ENCODE measurements around the gene MTCH1.

MTCH1 gene

GRCh38 chr6:37018198-37019064, 32.4 kb upstream of the MTCH1 start:
- DNase-seq, result peak in 50 of 51 donors; percentile 18 to 96 (median 86)

DNA sequence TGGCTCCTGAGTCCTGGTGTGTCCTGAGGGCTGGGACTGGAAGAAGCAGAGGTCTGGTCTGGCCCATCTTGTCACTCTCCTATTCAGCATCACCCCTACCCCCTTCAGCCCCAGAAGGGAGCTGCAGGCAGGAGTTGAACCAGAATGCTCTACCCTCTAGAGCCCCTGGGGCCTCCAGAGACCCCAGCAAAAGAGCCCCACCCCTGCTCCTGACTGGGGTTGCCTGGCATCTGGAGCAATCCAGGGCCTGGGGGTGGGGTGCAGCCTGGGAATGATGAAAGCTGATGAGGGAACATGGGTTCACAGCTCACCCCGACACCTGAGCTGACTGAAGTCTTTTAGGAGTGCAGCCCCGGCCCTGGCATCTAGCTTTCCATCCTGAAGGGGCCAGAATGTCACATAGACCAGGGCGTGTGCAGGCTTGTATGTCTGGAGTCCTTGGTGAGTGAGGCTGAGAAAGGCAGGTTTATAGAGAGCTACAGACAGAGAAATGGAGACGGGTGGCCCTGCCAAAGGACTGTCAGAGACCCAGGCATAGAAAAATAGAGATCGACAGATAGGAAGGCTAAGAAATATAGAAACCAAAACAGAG, 31.7 kb upstream of the MTCH1 start:
- DNase-seq, result peak in 3 of 51 donors; percentile 47 to 77 (median 59)

GRCh38 chr6:37016995-37017394, 31.0 kb upstream of the MTCH1 start:
- DNase-seq, result peak in 2 of 51 donors; percentile 22 to 36

DNA sequence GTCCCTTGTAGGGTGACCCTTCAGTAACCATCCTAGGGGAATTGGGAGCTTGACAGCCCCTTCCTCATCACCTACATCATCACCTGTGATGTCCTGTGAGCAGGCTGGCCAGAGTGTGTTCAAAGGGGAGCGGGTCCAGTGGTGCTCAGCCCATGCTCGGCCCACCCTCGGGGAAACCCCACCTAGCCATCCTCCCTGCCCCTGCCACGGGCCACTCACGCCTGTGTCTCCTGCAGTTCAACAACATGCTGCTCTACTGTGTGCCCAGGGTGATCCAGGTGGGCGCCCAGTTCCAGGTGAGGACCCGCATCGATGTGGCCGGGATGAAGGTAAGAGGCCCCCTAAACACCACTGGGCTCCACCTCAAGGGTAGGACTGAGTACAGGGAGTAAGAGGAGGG, 29.5 kb upstream of the MTCH1 start:
- no peak for DNase-seq

- no peak for DNase-seq
Observed at GRCh38 chr6:37014667-37015066, 28.7 kb upstream of the MTCH1 start.

- no peak for DNase-seq
Observed at GRCh38 chr6:37013516-37014491, 27.8 kb upstream of the MTCH1 start.

GRCh38 chr6:37011656-37012378, 25.8 kb upstream of the MTCH1 start:
- DNase-seq, result no peak

GRCh38 chr6:37010402-37010892, 24.5 kb upstream of the MTCH1 start:
- no peak for DNase-seq

DNA sequence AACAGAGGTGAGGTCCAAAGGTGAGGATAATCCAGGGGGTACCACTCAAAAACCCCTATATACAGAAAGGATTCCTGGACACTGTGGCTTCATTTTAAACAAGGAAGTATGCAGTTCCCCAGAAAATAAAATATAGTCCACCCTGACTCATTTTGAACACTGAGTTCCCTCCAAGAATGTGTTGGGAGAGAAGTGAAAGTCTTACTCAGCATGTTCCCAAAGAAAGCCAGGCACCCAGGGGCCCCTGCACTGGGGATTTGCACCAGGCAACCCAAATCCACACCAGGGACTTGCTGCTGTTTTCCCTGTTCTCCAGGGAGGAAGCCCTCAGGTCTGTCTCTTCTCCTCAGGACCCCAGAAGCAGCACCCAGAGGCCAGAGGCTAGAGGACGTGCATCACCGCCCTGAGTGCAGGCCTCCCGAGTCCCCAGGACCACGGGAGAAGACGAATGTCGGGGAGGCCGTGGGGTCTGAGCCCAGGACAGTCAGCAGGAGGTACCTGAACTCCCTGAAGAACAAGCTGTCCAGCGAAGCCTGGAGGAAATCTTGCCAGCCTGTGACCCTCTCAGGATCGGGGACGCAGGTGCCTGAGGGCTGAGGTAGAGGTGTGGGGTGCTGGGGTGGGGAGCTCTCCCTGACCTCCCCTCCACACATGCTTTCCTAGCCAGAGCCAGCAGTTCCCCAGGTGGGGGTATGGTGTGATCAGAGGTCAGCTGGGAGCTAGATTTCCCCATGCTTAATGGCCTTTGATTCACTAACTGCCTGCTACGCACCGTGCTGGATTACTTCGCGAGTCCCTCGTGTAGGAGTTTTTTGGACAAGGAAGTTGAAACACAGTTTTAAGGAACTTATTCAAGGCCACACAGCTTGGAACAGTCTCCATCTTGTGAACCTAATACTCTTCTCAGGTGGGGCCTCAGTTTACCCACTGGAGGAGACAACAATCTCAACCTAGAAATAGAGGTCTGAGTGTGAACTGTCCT, 22.8 kb upstream of the MTCH1 start:
- no peak for DNase-seq

GRCh38 chr6:37007340-37008043, 21.5 kb upstream of the MTCH1 start:
- peak in 8 of 51 donors; percentile 13 to 33 (median 18) for DNase-seq

DNA sequence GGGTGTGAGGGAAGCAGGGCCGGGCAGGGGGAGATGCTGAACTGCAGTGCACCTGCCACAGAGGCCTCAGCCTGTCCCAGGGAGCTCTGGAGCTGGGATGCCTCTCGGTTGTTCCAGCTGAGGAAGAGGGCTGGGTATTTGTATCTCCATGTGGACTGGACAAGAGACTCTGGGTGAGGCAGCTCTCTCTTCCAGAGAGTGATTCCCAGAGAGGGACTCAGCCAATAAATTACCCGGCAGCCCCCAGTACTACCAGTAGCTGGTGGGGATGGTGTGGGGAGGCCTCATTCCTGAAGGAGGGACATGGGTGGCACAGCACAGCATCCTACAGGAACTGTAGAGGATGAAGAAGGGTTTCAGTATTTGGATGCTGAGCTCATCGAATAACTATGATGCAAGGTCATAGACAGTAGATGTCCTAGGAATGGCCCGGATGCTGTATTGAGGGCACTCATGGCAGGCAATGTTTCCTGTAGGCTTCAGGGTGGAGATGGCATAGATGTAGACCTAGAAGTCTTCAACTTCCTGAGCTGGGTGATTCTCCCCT, 20.9 kb upstream of the MTCH1 start:
- no peak for DNase-seq

- DNase-seq, result no peak
Observed at GRCh38 chr6:37005827-37006567, 20.0 kb upstream of the MTCH1 start.

GRCh38 chr6:37005061-37005810, 19.2 kb upstream of the MTCH1 start, which contains the start of gene FGD2:
FGD2 (plus strand) TSS chr6:37005655; CDS start chr6:37005818, 163 bp downstream.
- peak in 1 of 51 donors; percentile 14 for DNase-seq

DNA sequence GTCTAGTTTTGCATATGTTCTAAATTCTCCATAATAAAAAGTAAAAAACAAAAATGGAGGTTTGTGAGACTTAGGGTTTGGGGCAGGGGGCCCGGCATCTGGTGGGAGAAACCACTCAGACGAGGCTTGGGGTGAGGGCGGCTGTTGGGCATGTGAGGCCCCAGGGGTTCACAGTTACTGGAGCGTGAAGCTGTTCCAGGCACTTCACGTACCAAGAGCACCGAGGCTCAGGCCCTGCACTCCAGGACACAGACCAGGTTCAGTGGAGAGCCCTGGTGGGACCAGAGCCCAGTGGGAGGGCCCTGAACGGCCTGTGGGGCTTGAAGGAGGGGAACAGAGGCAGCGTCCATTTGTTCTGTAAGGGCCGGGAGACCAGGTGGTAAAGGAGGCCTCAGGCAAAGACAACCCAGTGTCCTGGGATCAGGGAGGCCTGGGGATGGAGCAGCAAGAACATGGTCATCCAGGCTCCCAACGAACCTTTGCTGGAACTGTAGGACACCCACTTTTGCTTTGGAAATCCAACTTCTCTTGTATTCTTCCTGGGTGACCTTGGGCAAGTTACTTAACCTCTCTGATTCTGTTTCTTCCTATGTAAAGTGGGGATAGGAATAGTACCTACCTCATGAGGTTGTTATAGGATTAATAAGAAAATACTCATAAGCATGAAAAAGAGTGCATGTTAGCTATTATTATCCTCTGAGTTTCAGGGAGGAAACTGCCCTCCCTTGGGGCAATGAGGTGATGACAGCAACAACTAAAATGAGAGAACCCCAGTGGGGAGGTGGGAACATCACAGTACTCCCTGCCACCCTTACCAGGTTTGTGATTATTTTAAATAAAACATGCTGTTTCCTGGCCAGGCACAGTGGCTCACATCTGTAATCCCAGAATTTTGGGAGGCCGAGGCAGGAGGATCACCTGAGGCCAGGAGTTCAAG, 18.3 kb upstream of the MTCH1 start:
- DNase-seq, result no peak

- no peak for DNase-seq
Observed at GRCh38 chr6:36999751-37000125, 13.7 kb upstream of the MTCH1 start.

Data from hypothalamus (tissue), 51 donors.